ENCODE results near the gene ZNF860.

- TF ChIP-seq CTCF (conservative IDR thresholded peaks at IDR 0.05; ENCODE audit: low read depth, low read length) (no peak), NFE2L2 (IDR thresholded peaks at IDR 0.05; ENCODE audit: low read depth, low read length) (no peak), POLR2A (IDR thresholded peaks at IDR 0.05; ENCODE audit: low read depth, low read length) (no peak), RAD21 (IDR thresholded peaks at IDR 0.05; ENCODE audit: low read length) (no peak), BHLHE40 (IDR thresholded peaks at IDR 0.05; ENCODE audit: low read depth, low read length) (no peak), SMC3 (IDR thresholded peaks at IDR 0.05; ENCODE audit: low read depth, low read length) (no peak), CEBPB (IDR thresholded peaks at IDR 0.05; ENCODE audit: low read depth, low read length) (no peak), RFX5 (IDR thresholded peaks at IDR 0.05; ENCODE audit: low read depth, low read length) (no peak), USF2 (IDR thresholded peaks at IDR 0.05; ENCODE audit: low read depth, low read length) (no peak), MAFK (IDR thresholded peaks at IDR 0.05; ENCODE audit: low read depth, low read length) (peak; percentile 49; the same call in 1 of the 2 replicates), MXI1 (IDR thresholded peaks at IDR 0.05; ENCODE audit: borderline replicate concordance, low read depth, low read length) (no peak), RCOR1 (IDR thresholded peaks at IDR 0.05; ENCODE audit: insufficient replicate concordance, low read length) (no peak), CHD1 (IDR thresholded peaks at IDR 0.05; ENCODE audit: low read depth, low read length) (no peak), ELK1 (IDR thresholded peaks at IDR 0.05; ENCODE audit: borderline replicate concordance, low read depth, low read length) (no peak)
Measured at GRCh38 chr3:31993843-31994242, 12.3 kb downstream of the ZNF860 start.

Data from IMR-90 (cell line).